Measurements from ENCODE around the gene ZBTB48.

GRCh38 chr1:6578624-6579373 is 995 bp upstream of the ZBTB48 start:
- TF ChIP-seq CTCF (IDR thresholded peaks at IDR 0.05; ENCODE audit: low read depth, low read length) = no peak
- TF ChIP-seq POLR2A (IDR thresholded peaks at IDR 0.05; ENCODE audit: extremely low read depth, insufficient read length) = no peak

Data from NB4 (cell line).